SK-N-SH (cell line): ENCODE results near the gene HPN.

Experiments used
- CHD2 ChIP-seq: fragments of 150-350 bp; IDR thresholded peaks from 2 replicates; pipeline ENCODE4 v1.6.1; 2018; ENCODE audit warnings: low read length; ENCODE audit not compliant: partially characterized antibody
- CTCF ChIP-seq: fragments of 200-600 bp; sonication (generic); IDR thresholded peaks from 2 replicates; pipeline ENCODE4 v1.6.1; 2017; ENCODE audit warnings: antibody characterized with exemption, mild to moderate bottlenecking, moderate library complexity
- FOXJ3 ChIP-seq: sonication (generic); formaldehyde crosslinking; IDR thresholded peaks from 2 replicates; pipeline ENCODE4 v1.5.1; 2020; ENCODE audit warnings: mild to moderate bottlenecking, missing genetic modification reagents
- GABPA ChIP-seq: IDR thresholded peaks from 2 replicates; pipeline ENCODE4 v1.4.0; 2012; ENCODE audit warnings: low read depth, mild to moderate bottlenecking
- NFIC ChIP-seq: IDR thresholded peaks from 2 replicates; pipeline ENCODE4 v1.4.0; 2012; ENCODE audit warnings: borderline replicate concordance
- NRF1 ChIP-seq: IDR thresholded peaks from 2 replicates; pipeline ENCODE4 v1.6.1; 2012; ENCODE audit warnings: low read depth, mild to moderate bottlenecking, low read length
- RAD21 ChIP-seq: IDR thresholded peaks from 2 replicates; pipeline ENCODE4 v1.6.1; 2012; ENCODE audit warnings: mild to moderate bottlenecking, low read length
- SIN3A ChIP-seq: IDR thresholded peaks from 2 replicates; pipeline ENCODE4 v1.6.1; 2012; ENCODE audit warnings: low read depth, mild to moderate bottlenecking, low read length, moderate library complexity, borderline replicate concordance
- TCF12 ChIP-seq: IDR thresholded peaks from 2 replicates; pipeline ENCODE4 v1.4.0; 2012
- TF ChIP-seq, protein P1 (sequence below): IDR thresholded peaks from 2 replicates; pipeline ENCODE4 v1.4.0; 2012; ENCODE audit warnings: low read depth

DNA sequence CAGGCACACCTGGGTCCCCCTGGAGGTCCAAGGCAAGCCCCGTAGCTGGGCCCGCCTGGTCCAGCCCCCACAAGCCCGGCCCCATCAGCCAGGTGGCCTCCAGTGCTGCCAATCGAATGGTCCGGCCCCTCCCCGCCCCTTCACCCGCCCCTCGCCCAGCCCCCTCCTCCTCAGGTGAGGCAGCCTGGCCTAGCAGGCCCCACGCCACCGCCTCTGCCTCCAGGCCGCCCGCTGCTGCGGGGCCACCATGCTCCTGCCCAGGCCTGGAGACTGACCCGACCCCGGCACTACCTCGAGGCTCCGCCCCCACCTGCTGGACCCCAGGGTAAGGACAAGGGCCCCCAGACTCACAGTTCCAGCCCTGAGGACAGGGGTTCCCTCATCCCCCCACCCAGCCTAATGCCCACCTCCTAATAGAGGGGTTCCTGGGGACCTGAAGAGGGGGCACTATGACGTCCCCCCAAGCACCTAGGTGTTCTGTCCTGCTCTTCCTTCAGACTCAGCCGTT, at the start of gene HPN:
- TF ChIP-seq CTCF (no peak), GABPA (no peak), FOXJ3 (no peak), TCF12 (no peak), RAD21 (no peak), NRF1 (no peak), CHD2 (no peak), SIN3A (no peak), NFIC (no peak)
- TF ChIP-seq, protein P1, sequence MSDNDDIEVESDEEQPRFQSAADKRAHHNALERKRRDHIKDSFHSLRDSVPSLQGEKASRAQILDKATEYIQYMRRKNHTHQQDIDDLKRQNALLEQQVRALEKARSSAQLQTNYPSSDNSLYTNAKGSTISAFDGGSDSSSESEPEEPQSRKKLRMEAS: no peak
